Measurements from ENCODE around the gene KRT7.

GRCh38 chr12:52232203-52232673, 805 bp upstream of the KRT7 start:
- TF ChIP-seq CTCF (conservative IDR thresholded peaks at IDR 0.05; ENCODE audit: low read length) (no peak), EZH2phosphoT487 (IDR thresholded peaks at IDR 0.05; ENCODE audit: borderline replicate concordance, low read depth, low read length) (no peak)
